Measurements from ENCODE around the gene MAD1L1. TPM values are rescaled to one million over a fixed set of nuclear protein-coding genes. Genes with fewer than 3 reads are reported as not detected.

Gene MAD1L1
- total RNA-seq, 2 experiments from 2014 or later, result 58.3 to 65.3 TPM

GRCh38 chr7:2024567-2024918 is 208.2 kb downstream of the MAD1L1 start:
- intact Hi-C loops (cut with micrococcal nuclease; ENCODE audit: unreplicated experiment), result no loop called here
- H3K4me2 ChIP-seq (ENCODE audit: low read length), result no peak overlapping the region
- no peaks in the 10 kb centered on the region for H3K4me1 ChIP-seq (ENCODE audit: insufficient read depth, low read length, poor library complexity, severe bottlenecking)
- TF ChIP-seq CTCF (conservative IDR thresholded peaks at IDR 0.05; ENCODE audit: low read length) (no peak), EZH2phosphoT487 (IDR thresholded peaks at IDR 0.05; ENCODE audit: borderline replicate concordance, low read depth, low read length) (no peak)
- peaks cover 33% of the 10 kb centered on the region; the same call in 1 of the 2 replicates for H3K9me3 ChIP-seq (ENCODE audit: low read length)
- no peak overlapping the region for H2AFZ ChIP-seq (ENCODE audit: low read length)
- H4K20me1 ChIP-seq (ENCODE audit: insufficient read depth, low read length), result no peaks in the 10 kb centered on the region
- H3K9me2 ChIP-seq (ENCODE audit: insufficient read depth, low read length), result no peaks in the 10 kb centered on the region
- H3K27ac ChIP-seq (ENCODE audit: low read depth, low read length, poor library complexity, severe bottlenecking), result no peak overlapping the region
- DNase-seq (ENCODE audit: low spot score), result no peak
- peaks cover 11% of the 10 kb centered on the region for H3K36me3 ChIP-seq (ENCODE audit: insufficient read depth, low read length)
- no TSS peak for BruUV-seq (replicated peaks)
- H3K79me2 ChIP-seq (ENCODE audit: insufficient read depth, low read depth, low read length), result no peaks in the 10 kb centered on the region
- ChIA-PET CTCF (ENCODE audit: unreplicated experiment) (no interaction called here), POLR2A (interaction anchor here (0.7 to 0.9 kb wide), 3 partner anchors 12 to 43 kb away, joined by 3 to 4 read pairs (median 3); no protein-coding TSS in a partner anchor)
- no peak overlapping the region for H3K4me3 ChIP-seq (ENCODE audit: low read depth, low read length, poor library complexity, severe bottlenecking)

GRCh38 chr7:2023877-2024566 is 208.7 kb downstream of the MAD1L1 start:
- peaks cover 11% of the 10 kb centered on the region for H3K36me3 ChIP-seq (ENCODE audit: insufficient read depth, low read length)
- H2AFZ ChIP-seq (ENCODE audit: low read length), result no peak overlapping the region
- no peak for TF ChIP-seq CTCF (conservative IDR thresholded peaks at IDR 0.05; ENCODE audit: low read length)
- TF ChIP-seq EZH2phosphoT487 (IDR thresholded peaks at IDR 0.05; ENCODE audit: borderline replicate concordance, low read depth, low read length), result no peak
- no peaks in the 10 kb centered on the region for H3K79me2 ChIP-seq (ENCODE audit: insufficient read depth, low read depth, low read length)
- H3K4me3 ChIP-seq (ENCODE audit: low read depth, low read length, poor library complexity, severe bottlenecking), result no peak overlapping the region
- DNase-seq (ENCODE audit: low spot score), result no peak
- CTCF ChIA-PET (ENCODE audit: unreplicated experiment), result no interaction called here
- intact Hi-C loops (cut with micrococcal nuclease; ENCODE audit: unreplicated experiment), result no loop called here
- H3K27ac ChIP-seq (ENCODE audit: low read depth, low read length, poor library complexity, severe bottlenecking), result no peak overlapping the region
- BruUV-seq (replicated peaks), result no TSS peak
- POLR2A ChIA-PET, result interaction anchor here (0.6 to 0.8 kb wide), 2 partner anchors 14 to 207 kb away, joined by 3 read pairs; no protein-coding TSS in a partner anchor
- no peak overlapping the region for H3K4me2 ChIP-seq (ENCODE audit: low read length)
- H3K9me2 ChIP-seq (ENCODE audit: insufficient read depth, low read length), result no peaks in the 10 kb centered on the region
- H4K20me1 ChIP-seq (ENCODE audit: insufficient read depth, low read length), result no peaks in the 10 kb centered on the region
- no peaks in the 10 kb centered on the region for H3K4me1 ChIP-seq (ENCODE audit: insufficient read depth, low read length, poor library complexity, severe bottlenecking)
- H3K9me3 ChIP-seq (ENCODE audit: low read length), result peaks cover 33% of the 10 kb centered on the region; the same call in 1 of the 2 replicates

- H3K4me1 ChIP-seq (ENCODE audit: insufficient read depth, low read length, poor library complexity, severe bottlenecking), result no peaks in the 10 kb centered on the region
- no peaks in the 10 kb centered on the region for H3K9me2 ChIP-seq (ENCODE audit: insufficient read depth, low read length)
- H3K79me2 ChIP-seq (ENCODE audit: insufficient read depth, low read depth, low read length), result no peaks in the 10 kb centered on the region
- DNase-seq (ENCODE audit: low spot score), result no peak
- CTCF ChIA-PET (ENCODE audit: unreplicated experiment), result no interaction called here
- H3K4me3 ChIP-seq (ENCODE audit: low read depth, low read length, poor library complexity, severe bottlenecking), result no peak overlapping the region
- no peak for TF ChIP-seq CTCF (conservative IDR thresholded peaks at IDR 0.05; ENCODE audit: low read length)
- TF ChIP-seq EZH2phosphoT487 (IDR thresholded peaks at IDR 0.05; ENCODE audit: borderline replicate concordance, low read depth, low read length), result no peak
- H2AFZ ChIP-seq (ENCODE audit: low read length), result no peak overlapping the region
- H4K20me1 ChIP-seq (ENCODE audit: insufficient read depth, low read length), result no peaks in the 10 kb centered on the region
- peaks cover 11% of the 10 kb centered on the region for H3K36me3 ChIP-seq (ENCODE audit: insufficient read depth, low read length)
- BruUV-seq (replicated peaks), result no TSS peak
- H3K4me2 ChIP-seq (ENCODE audit: low read length), result no peak overlapping the region
- intact Hi-C loops (cut with micrococcal nuclease; ENCODE audit: unreplicated experiment), result no loop called here
- no peak overlapping the region for H3K27ac ChIP-seq (ENCODE audit: low read depth, low read length, poor library complexity, severe bottlenecking)
- H3K9me3 ChIP-seq (ENCODE audit: low read length), result peaks cover 33% of the 10 kb centered on the region; the same call in 1 of the 2 replicates
- POLR2A ChIA-PET, result interaction anchor here (0.7 to 0.8 kb wide), 2 partner anchors 16 to 19 kb away, joined by 3 read pairs; no protein-coding TSS in a partner anchor
These were observed 210.0 kb downstream of the MAD1L1 start for GRCh38 chr7:2022737-2023250.

Measured in OCI-LY7 (cell line).